ENCODE measurements around the gene USP53. TPM values are rescaled to one million over a fixed set of nuclear protein-coding genes. Genes with fewer than 3 reads are reported as not detected.

Gene USP53
- total and polyA plus RNA-seq, 9 of the 15 experiments (the other 6 are each of a cell fraction or from before 2014, with no cell fraction given), result 2.9 to 9.6 (median 8.3) TPM

- TF ChIP-seq THRA (IDR thresholded peaks at IDR 0.05) (no peak), ZNF431 (CRISPR knock-in tag; IDR thresholded peaks at IDR 0.05) (no peak; the same call in 1 of the 2 replicates), MECOM (CRISPR knock-in tag; IDR thresholded peaks at IDR 0.05) (no peak), NFIC (IDR thresholded peaks at IDR 0.05) (peak; percentile 12; the same call in 1 of the 2 replicates), CHD4 (IDR thresholded peaks at IDR 0.05; ENCODE audit: insufficient read depth, insufficient replicate concordance, low read depth, low read length, poor library complexity, severe bottlenecking) (no peak), NFE2 (IDR thresholded peaks at IDR 0.05; ENCODE audit: low read depth) (no peak), ZNF311 (CRISPR knock-in tag; IDR thresholded peaks at IDR 0.05) (no peak), LEF1 (IDR thresholded peaks at IDR 0.05) (no peak), RB1 (IDR thresholded peaks at IDR 0.05; ENCODE audit: low read depth) (peak; percentile 27; the same call in 1 of the 2 replicates), PYGO2 (tag; IDR thresholded peaks at IDR 0.05) (no peak), CHD2 (IDR thresholded peaks at IDR 0.05; ENCODE audit: low read depth, low read length) (peak; percentile 96), MTA1 (IDR thresholded peaks at IDR 0.05; ENCODE audit: borderline replicate concordance) (no peak), FOXK2 (conservative IDR thresholded peaks at IDR 0.05 in 1 of 2, IDR thresholded peaks at IDR 0.05 in 1 of 2; ENCODE audit: low read depth in 2 of 2) (no peak; a peak in 1 of 4 replicates), PREB (CRISPR knock-in tag; IDR thresholded peaks at IDR 0.05) (no peak), RAD21 (CRISPR knock-in tag; conservative IDR thresholded peaks at IDR 0.05 in 1 of 2, IDR thresholded peaks at IDR 0.05 in 1 of 2) (no peak; a peak in 1 of 4 replicates), TFE3 (CRISPR knock-in tag; IDR thresholded peaks at IDR 0.05) (no peak), NCOR1 (IDR thresholded peaks at IDR 0.05) (no peak), TAL1 (IDR thresholded peaks at IDR 0.05) (no peak), OTX1 (CRISPR knock-in tag; IDR thresholded peaks at IDR 0.05) (peak; percentile 72), EZH2 (IDR thresholded peaks at IDR 0.05; ENCODE audit: borderline replicate concordance, low read depth, low read length) (no peak), PURB (CRISPR knock-in tag; IDR thresholded peaks at IDR 0.05; ENCODE audit: low read depth) (no peak), ZNF589 (CRISPR knock-in tag; IDR thresholded peaks at IDR 0.05; ENCODE audit: low read depth) (no peak), BDP1 (IDR thresholded peaks at IDR 0.05; ENCODE audit: insufficient read depth, insufficient read length) (no peak), MEIS2 (IDR thresholded peaks at IDR 0.05; ENCODE audit: partially characterized antibody) (peak; percentile 81), SMAD3 (CRISPR knock-in tag; conservative IDR thresholded peaks at IDR 0.05) (no peak), KLF10 (CRISPR knock-in tag; IDR thresholded peaks at IDR 0.05) (no peak), CBFA2T3 (IDR thresholded peaks at IDR 0.05) (no peak), RCOR1 (IDR thresholded peaks at IDR 0.05; ENCODE audit: borderline replicate concordance in 1 of 2, low read depth in 2 of 2, low read length in 2 of 2) (peak in 1 of 2 experiments; percentile 73; a peak in 2 of 4 replicates)
Measured at GRCh38 chr4:119212234-119212963, at the start of gene USP53 (continued).
